ENCODE data around the gene GNG2.

Gene GNG2

DNA sequence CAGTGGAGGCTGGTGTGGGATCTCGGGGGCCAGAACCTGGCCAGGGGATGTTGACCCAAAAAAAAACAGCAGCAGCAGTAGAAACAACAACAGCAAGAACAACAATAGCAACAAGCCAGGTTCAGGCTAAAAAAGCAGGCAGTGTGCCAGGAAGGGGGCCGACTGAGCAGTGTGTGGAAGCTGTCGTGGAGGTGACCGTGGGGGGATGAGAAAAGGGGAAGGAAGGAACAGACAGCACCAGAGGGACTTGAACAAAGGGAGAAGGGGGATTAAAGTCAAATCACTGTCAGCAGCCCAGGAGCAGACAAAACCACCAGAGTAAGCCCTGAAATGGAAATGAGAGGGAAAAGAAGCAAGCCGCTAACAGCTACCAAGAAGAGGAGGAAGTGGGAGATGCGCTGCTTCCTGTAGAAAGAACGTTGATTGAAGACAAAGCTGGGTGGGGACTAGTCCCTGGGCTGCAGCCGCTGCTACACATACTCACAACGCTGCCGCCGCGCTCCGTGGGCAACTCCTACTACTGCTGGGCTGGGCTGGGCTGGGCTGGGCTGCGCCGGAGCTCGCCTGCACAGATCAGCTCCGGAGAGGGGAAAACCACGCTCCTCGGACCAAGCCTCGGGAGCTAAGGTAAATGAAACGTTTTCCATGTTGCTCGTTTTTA is at the start of gene GNG2:
Gene GNG2, plus strand, starts transcription at position 449 of the 661 bp plus-strand sequence. CDS start 90,067 bp downstream, outside the sequence.
- DNase-seq = peak; percentile 96
- in situ Hi-C loops (cut with MboI; ENCODE audit: low pct_unique_long_range_greater_than_20kb, low sequenced_read_pairs) = no loop called here

DNA sequence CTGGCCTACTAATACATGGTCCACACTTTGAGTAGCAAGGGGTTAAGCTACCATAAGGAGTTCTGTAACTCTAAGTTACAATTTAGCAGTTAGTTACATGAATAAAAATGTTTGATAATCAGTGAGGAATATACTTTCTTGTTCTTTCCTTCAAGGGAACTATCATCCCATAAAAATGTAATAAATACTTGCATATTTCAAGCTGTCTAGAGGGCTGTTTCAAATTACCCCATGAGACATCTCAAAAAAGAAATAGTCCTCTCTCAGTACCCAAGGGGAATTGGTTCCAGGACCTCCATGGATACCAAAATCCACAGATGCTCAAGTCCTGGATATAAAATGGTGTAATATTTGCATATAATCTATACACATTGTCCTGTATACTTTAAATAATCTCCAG is 48.7 kb upstream of the GNG2 start:
- in situ Hi-C loops (cut with MboI; ENCODE audit: low pct_unique_long_range_greater_than_20kb, low sequenced_read_pairs) = no loop called here
- no peak for DNase-seq

- in situ Hi-C loops (cut with MboI; ENCODE audit: low pct_unique_long_range_greater_than_20kb, low sequenced_read_pairs) = no loop called here
- DNase-seq = no peak
Observed at GRCh38 chr14:51816031-51816430, 44.4 kb upstream of the GNG2 start.

GRCh38 chr14:51817326-51817725 is 43.1 kb upstream of the GNG2 start:
- in situ Hi-C loops (cut with MboI; ENCODE audit: low pct_unique_long_range_greater_than_20kb, low sequenced_read_pairs) = no loop called here
- DNase-seq = no peak

DNA sequence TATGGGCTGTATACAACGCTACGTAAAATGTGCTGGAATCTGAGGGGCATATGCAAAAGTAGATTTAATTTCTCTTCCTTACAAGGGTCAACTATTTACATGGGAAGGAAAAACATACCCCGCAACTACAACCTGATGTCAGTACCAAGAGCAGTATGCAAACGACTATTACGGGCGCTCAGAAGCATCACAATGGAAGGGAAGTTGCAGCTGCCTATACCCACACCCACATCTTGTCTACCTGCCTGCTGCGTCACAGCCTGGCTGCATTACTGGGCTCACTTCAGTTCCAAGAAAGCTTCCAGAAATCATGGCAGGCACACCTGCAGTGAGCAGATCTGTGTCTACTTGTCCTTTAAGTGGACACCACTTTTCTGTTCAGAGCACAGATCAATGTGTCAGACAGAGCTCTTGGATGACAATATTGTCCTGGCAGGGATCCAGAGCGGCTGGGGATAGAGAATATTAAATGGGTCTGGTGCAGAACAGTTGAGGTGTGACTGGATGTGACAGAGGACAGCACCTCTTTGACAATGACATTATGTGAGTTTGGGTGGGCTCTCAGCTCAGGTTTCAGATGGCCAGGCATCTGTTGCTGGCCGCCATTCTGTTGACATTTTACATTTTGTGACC is 41.5 kb upstream of the GNG2 start:
- no peak for DNase-seq
- in situ Hi-C loops (cut with MboI; ENCODE audit: low pct_unique_long_range_greater_than_20kb, low sequenced_read_pairs) = no loop called here

- in situ Hi-C loops (cut with MboI; ENCODE audit: low pct_unique_long_range_greater_than_20kb, low sequenced_read_pairs) = no loop called here
- no peak for DNase-seq
Observed at GRCh38 chr14:51821822-51822221, 38.6 kb upstream of the GNG2 start.

DNA sequence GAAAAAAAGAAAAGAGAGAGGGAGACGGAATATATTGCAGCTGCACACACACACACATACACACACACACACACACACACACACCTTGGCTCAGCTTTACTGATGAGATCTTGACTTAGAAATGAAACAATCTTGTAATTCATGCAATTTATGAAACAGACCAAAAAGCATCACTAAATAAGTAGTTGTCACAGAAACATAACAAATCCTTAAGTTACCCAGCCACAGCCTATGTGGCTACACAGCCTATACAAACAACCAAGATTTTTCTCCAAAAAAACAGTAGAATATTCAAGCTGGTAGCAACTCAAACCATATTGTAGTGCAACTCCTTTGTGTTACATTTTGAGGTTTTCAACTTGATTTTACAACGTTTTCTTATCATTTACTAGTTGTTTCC is 37.9 kb upstream of the GNG2 start:
- in situ Hi-C loops (cut with MboI; ENCODE audit: low pct_unique_long_range_greater_than_20kb, low sequenced_read_pairs) = no loop called here
- no peak for DNase-seq

- in situ Hi-C loops (cut with MboI; ENCODE audit: low pct_unique_long_range_greater_than_20kb, low sequenced_read_pairs) = no loop called here
- no peak for DNase-seq
Observed at GRCh38 chr14:51823706-51824105, 36.7 kb upstream of the GNG2 start.

DNA sequence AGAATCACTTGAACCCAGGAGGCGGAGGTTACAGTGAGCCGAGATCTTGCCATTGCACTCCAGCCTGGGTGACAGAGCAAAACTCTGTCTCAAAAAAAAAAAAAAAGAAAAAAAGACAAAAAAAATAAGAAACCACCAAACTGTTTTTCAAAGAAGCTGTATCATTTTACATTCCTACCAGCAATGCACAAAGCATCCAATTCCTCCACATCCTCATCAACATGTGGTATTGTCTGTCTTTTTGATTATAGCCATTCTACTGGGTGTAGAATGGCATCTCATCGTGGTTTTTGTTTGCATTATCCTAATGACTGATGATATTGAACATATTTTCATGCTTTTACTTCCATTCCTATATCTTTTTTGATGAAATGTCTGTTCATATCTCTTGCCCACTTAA is 36.2 kb upstream of the GNG2 start:
- no peak for DNase-seq
- in situ Hi-C loops (cut with MboI; ENCODE audit: low pct_unique_long_range_greater_than_20kb, low sequenced_read_pairs) = no loop called here

- DNase-seq = no peak
- in situ Hi-C loops (cut with MboI; ENCODE audit: low pct_unique_long_range_greater_than_20kb, low sequenced_read_pairs) = no loop called here
Observed at GRCh38 chr14:51825926-51826325, 34.5 kb upstream of the GNG2 start.

GRCh38 chr14:51828017-51828797 is 32.2 kb upstream of the GNG2 start:
- peak; percentile 76 for DNase-seq
- in situ Hi-C loops (cut with MboI; ENCODE audit: low pct_unique_long_range_greater_than_20kb, low sequenced_read_pairs) = no loop called here

DNA sequence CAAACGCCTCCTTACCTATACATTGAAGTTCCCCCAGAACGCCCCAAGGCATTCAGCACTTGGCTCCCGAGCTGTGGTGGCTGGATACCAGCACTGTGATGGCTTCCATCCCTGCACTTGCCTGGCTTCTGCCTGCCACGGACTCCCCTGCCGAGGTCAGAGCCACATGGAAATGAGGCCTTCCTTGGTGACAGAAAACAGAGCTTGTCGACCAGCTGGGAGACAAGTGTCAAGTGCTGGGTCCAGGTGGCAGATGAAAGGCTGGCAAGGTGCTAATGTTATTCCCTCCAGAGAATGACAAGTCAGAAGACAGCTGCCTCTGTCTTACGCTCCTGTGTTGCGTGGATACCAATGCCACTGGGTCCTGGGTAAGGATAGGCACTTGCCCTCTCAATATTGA is 26.2 kb upstream of the GNG2 start:
- in situ Hi-C loops (cut with MboI; ENCODE audit: low pct_unique_long_range_greater_than_20kb, low sequenced_read_pairs) = no loop called here
- DNase-seq = no peak

- in situ Hi-C loops (cut with MboI; ENCODE audit: low pct_unique_long_range_greater_than_20kb, low sequenced_read_pairs) = no loop called here
- DNase-seq = no peak
Observed at GRCh38 chr14:51836417-51836816, 24.0 kb upstream of the GNG2 start.

DNA sequence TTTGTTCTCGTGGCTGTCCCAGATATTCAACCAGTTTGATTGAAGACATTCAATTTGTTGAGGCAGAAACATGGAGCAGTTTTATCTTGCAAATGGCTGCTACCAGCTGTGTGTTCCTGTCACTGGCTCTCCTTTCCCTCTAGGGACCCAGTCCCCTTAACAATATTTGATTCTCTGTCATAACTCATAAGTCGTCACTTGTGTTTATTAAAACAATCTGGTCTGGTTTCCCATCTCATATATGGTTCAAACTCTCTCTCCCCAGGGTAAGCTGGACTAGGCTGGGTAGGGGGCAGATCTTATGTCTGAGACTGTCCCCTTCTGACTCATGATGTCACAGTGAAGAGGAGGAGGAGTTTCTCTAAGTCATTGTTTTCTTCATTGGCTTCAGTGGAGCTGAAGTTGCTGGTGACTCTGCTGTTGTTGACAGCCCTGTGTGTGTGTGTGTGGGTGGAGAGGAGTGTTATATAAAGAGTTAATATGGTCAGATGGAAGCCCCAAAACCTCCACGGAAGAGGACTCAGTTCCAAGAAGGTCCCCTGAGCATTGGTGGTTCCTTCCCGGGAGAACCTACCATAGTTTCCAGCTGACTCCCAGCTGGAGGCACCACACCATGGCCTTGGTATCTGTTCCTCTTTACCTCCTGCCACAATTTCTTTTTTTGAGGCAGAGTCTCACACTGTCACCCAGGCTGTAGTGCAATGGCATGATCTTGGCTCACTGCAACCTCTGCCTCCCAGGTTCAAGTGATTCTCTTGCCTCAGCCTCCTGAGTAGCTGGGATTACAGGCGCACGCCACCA is 16.1 kb upstream of the GNG2 start:
- in situ Hi-C loops (cut with MboI; ENCODE audit: low pct_unique_long_range_greater_than_20kb, low sequenced_read_pairs) = no loop called here
- no peak for DNase-seq

- in situ Hi-C loops (cut with MboI; ENCODE audit: low pct_unique_long_range_greater_than_20kb, low sequenced_read_pairs) = no loop called here
- DNase-seq = no peak
Observed at GRCh38 chr14:51845811-51846210, 14.6 kb upstream of the GNG2 start.

- in situ Hi-C loops (cut with MboI; ENCODE audit: low pct_unique_long_range_greater_than_20kb, low sequenced_read_pairs) = no loop called here
- DNase-seq = peak; percentile 97
Observed at GRCh38 chr14:51846631-51847488, 13.6 kb upstream of the GNG2 start.

- DNase-seq = no peak
- in situ Hi-C loops (cut with MboI; ENCODE audit: low pct_unique_long_range_greater_than_20kb, low sequenced_read_pairs) = no loop called here
Observed at GRCh38 chr14:51847489-51847796, 13.0 kb upstream of the GNG2 start.

DNA sequence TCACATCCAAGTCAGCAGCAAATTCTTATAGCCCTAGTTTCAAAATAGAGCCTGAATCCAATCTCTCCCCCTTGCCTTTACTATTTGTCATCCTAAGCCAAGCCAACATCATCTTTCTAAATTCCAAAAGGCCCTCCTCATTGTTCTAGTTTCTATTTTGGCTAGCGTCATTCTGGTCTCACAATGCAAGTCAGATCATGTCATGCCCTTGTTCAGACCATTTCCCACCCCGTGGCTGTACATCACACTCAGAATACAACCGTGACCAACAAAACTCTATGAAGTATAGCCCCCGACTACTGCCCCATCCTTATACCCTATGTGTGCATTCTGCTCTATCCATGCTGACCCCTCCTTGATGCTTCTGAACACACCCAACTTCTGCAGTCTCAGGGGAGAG is 12.3 kb upstream of the GNG2 start:
- DNase-seq = no peak

GRCh38 chr14:51849097-51849496 is 11.3 kb upstream of the GNG2 start:
- in situ Hi-C loops (cut with MboI; ENCODE audit: low pct_unique_long_range_greater_than_20kb, low sequenced_read_pairs) = no loop called here
- no peak for DNase-seq

More for the DNA sequence above, 12.3 kb upstream of the GNG2 start:
- in situ Hi-C loops (cut with MboI; ENCODE audit: low pct_unique_long_range_greater_than_20kb, low sequenced_read_pairs) = no loop called here

Data from KBM-7 (cell line).